Globus pallidus (tissue), 1 donor: ENCODE measurements around the gene TERT.

Experiments
- DNase-seq: peaks from one replicate; pipeline ENCODE4 v3.0.0-alpha.2; 2015; ENCODE audit warnings: low spot score

Gene TERT

GRCh38 chr5:1259806-1260480, 34.9 kb downstream of the TERT start:
- DNase-seq, result no peak

GRCh38 chr5:1257841-1258240, 37.0 kb downstream of the TERT start:
- no peak for DNase-seq

GRCh38 chr5:1257363-1257762, 37.5 kb downstream of the TERT start:
- no peak for DNase-seq

GRCh38 chr5:1256776-1257175, 38.1 kb downstream of the TERT start:
- DNase-seq, result no peak

- DNase-seq, result no peak
Measured at GRCh38 chr5:1255081-1255561, 39.7 kb downstream of the TERT start.

- DNase-seq, result no peak
Measured at GRCh38 chr5:1254196-1254595, 40.7 kb downstream of the TERT start.

GRCh38 chr5:1253456-1254105, 41.3 kb downstream of the TERT start:
- no peak for DNase-seq

GRCh38 chr5:1252681-1253080, 42.2 kb downstream of the TERT start:
- no peak for DNase-seq

GRCh38 chr5:1251678-1252580, 42.9 kb downstream of the TERT start:
- DNase-seq, result no peak

- DNase-seq, result no peak
Measured at GRCh38 chr5:1249366-1250280, 45.2 kb downstream of the TERT start.

- no peak for DNase-seq
Measured at GRCh38 chr5:1247811-1248210, 47.1 kb downstream of the TERT start.

- DNase-seq, result no peak
Measured at GRCh38 chr5:1246711-1247431, 48.0 kb downstream of the TERT start.

GRCh38 chr5:1245905-1246576, 48.8 kb downstream of the TERT start:
- DNase-seq, result no peak

- DNase-seq, result peak; percentile 16
Measured at GRCh38 chr5:1244976-1245375, 49.9 kb downstream of the TERT start.

GRCh38 chr5:1244255-1244654, 50.6 kb downstream of the TERT start:
- no peak for DNase-seq

- DNase-seq, result no peak
Measured at GRCh38 chr5:1243487-1244130, 51.3 kb downstream of the TERT start.

GRCh38 chr5:1242733-1243486, 52.0 kb downstream of the TERT start:
- DNase-seq, result no peak

GRCh38 chr5:1241509-1242080, 53.3 kb downstream of the TERT start:
- no peak for DNase-seq
